Astrocyte (in vitro differentiated cells and primary cell): ENCODE data around the gene UGT1A1. TPM values are rescaled to one million over a fixed set of nuclear protein-coding genes. Genes with fewer than 3 reads are reported as not detected.

Experiments
- DNase-seq: peaks from one replicate; pipeline ENCODE4 v3.0.0-alpha.2; 2010; ENCODE audit warnings: low read depth
- FAIRE-seq: peaks from 2 replicates; lab custom pipeline; 2011; peaks lifted over from hg19 to GRCh38; lab: Jason Lieb, UNC
- H2AFZ ChIP-seq: 2 replicates; pipeline ENCODE4 v1.6.0; 2012; ENCODE audit warnings: low read depth, low read length, inconsistent platforms
- H3K27ac ChIP-seq: 2 replicates; pipeline ENCODE4 v1.5.1; 2011; ENCODE audit warnings: low read depth, low read length, inconsistent platforms
- H3K27me3 ChIP-seq: 2 replicates; pipeline ENCODE4 v1.6.0; 2011; ENCODE audit warnings: low read length, inconsistent platforms; ENCODE audit not compliant: insufficient read depth
- H3K36me3 ChIP-seq: 2 replicates; pipeline ENCODE4 v1.5.1; 2011; ENCODE audit warnings: low read length, inconsistent platforms; ENCODE audit not compliant: insufficient read depth
- H3K4me1 ChIP-seq: 2 replicates; pipeline ENCODE4 v1.5.1; 2011; ENCODE audit warnings: low read length, inconsistent platforms; ENCODE audit not compliant: insufficient read depth
- H3K4me2 ChIP-seq: 2 replicates; pipeline ENCODE4 v1.6.0; 2012; ENCODE audit warnings: low read length, inconsistent platforms
- H3K4me3 ChIP-seq: 2 replicates; pipeline ENCODE4 v1.5.1; 2011; ENCODE audit warnings: low read depth, mild to moderate bottlenecking, low read length, inconsistent platforms; ENCODE audit not compliant: insufficient read depth
- H3K79me2 ChIP-seq: 2 replicates; pipeline ENCODE4 v1.6.0; 2012; ENCODE audit warnings: mild to moderate bottlenecking, low read length, inconsistent platforms; ENCODE audit not compliant: insufficient read depth
- H3K9ac ChIP-seq: 2 replicates; pipeline ENCODE4 v1.6.0; 2012; ENCODE audit warnings: mild to moderate bottlenecking, low read length, inconsistent platforms
- H3K9me3 ChIP-seq: 2 replicates; pipeline ENCODE4 v1.5.1; 2012; ENCODE audit warnings: low read depth, mild to moderate bottlenecking, low read length, inconsistent platforms; ENCODE audit not compliant: insufficient read depth
- H4K20me1 ChIP-seq: 2 replicates; pipeline ENCODE4 v1.6.0; 2012; ENCODE audit warnings: low read length, inconsistent platforms; ENCODE audit not compliant: insufficient read depth
- H3K27ac Mint-ChIP-seq: one replicate; pipeline ENCODE4 v1.8.0; 2021; ENCODE audit warnings: mild to moderate bottlenecking, mixed read lengths; ENCODE audit not compliant: unreplicated experiment
- H3K27me3 Mint-ChIP-seq: one replicate; pipeline ENCODE4 v1.8.0; 2021; ENCODE audit warnings: low read depth, mixed read lengths; ENCODE audit not compliant: unreplicated experiment
- H3K36me3 Mint-ChIP-seq: one replicate; pipeline ENCODE4 v1.8.0; 2021; ENCODE audit warnings: low read depth, mixed read lengths; ENCODE audit not compliant: unreplicated experiment
- H3K4me1 Mint-ChIP-seq: one replicate; pipeline ENCODE4 v1.8.0; 2021; ENCODE audit warnings: low read depth, mixed read lengths; ENCODE audit not compliant: unreplicated experiment
- H3K4me3 Mint-ChIP-seq: one replicate; pipeline ENCODE4 v1.8.0; 2021; ENCODE audit warnings: mild to moderate bottlenecking, moderate library complexity, mixed read lengths; ENCODE audit not compliant: unreplicated experiment
- H3K9me3 Mint-ChIP-seq: one replicate; pipeline ENCODE4 v1.8.0; 2021; ENCODE audit warnings: mild to moderate bottlenecking, mixed read lengths; ENCODE audit not compliant: unreplicated experiment
- EZH2 ChIP-seq: IDR thresholded peaks from 2 replicates; pipeline ENCODE4 v1.6.1; 2012; ENCODE audit warnings: mild to moderate bottlenecking, low read length, inconsistent platforms; ENCODE audit not compliant: insufficient read depth
- total RNA-seq: library from RNA; stranded (reverse); gene quantifications from 2 replicates; pipeline ENCODE4 v1.2.1, GENCODE V29; 2021
- TF ChIP-seq, protein P1 (sequence below): IDR thresholded peaks from 2 replicates; pipeline ENCODE4 v1.5.1; 2011; ENCODE audit warnings: low read depth, mild to moderate bottlenecking, inconsistent platforms, low read length, moderate library complexity; ENCODE audit not compliant: insufficient read depth

UGT1A1 gene
- total RNA-seq, 1 donor from 2014 or later = not detected

DNA sequence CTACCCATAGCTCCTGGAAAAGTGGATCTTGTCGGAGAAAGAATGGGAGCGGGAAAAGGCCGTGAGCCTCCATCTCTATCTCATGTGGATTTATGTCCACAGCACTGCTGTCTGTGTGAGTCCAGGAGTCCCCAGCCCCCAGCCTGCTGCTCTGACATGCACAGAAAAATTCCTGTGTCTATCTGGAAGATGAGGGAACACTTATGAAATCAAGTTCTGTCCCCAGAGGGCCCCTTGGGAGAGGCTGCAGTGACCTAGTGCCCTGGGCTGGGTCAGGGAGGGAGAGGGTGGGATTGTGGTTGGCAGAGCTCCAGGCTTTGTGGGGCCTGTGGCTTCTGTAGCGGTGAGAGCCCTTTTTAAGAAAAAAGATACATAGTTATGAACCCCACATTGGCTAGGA is 56.7 kb downstream of the UGT1A1 start:
- Histone ChIP-seq H3K79me2 (no peaks in the 10 kb centered on the region), H3K4me3 (no peak overlapping the region), H3K36me3 (no peaks in the 10 kb centered on the region), H3K9me3 (no peaks in the 10 kb centered on the region), H3K4me2 (no peak overlapping the region), H3K27ac (no peak overlapping the region), H2AFZ (no peak overlapping the region), H3K9ac (no peak overlapping the region), H4K20me1 (no peaks in the 10 kb centered on the region), H3K4me1 (no peaks in the 10 kb centered on the region), H3K27me3 (no peaks in the 10 kb centered on the region)
- no peak overlapping the region for H3K27ac Mint-ChIP-seq
- DNase-seq (no peak), FAIRE-seq (no peak)
- H3K27me3 Mint-ChIP-seq = peaks cover 32% of the 10 kb centered on the region
- TF ChIP-seq, protein P1, sequence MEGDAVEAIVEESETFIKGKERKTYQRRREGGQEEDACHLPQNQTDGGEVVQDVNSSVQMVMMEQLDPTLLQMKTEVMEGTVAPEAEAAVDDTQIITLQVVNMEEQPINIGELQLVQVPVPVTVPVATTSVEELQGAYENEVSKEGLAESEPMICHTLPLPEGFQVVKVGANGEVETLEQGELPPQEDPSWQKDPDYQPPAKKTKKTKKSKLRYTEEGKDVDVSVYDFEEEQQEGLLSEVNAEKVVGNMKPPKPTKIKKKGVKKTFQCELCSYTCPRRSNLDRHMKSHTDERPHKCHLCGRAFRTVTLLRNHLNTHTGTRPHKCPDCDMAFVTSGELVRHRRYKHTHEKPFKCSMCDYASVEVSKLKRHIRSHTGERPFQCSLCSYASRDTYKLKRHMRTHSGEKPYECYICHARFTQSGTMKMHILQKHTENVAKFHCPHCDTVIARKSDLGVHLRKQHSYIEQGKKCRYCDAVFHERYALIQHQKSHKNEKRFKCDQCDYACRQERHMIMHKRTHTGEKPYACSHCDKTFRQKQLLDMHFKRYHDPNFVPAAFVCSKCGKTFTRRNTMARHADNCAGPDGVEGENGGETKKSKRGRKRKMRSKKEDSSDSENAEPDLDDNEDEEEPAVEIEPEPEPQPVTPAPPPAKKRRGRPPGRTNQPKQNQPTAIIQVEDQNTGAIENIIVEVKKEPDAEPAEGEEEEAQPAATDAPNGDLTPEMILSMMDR = no peak
- TF ChIP-seq EZH2 = no peak
- no peaks in the 10 kb centered on the region for H3K4me1 Mint-ChIP-seq
- no peak overlapping the region for H3K4me3 Mint-ChIP-seq
- H3K36me3 Mint-ChIP-seq = no peaks in the 10 kb centered on the region
- H3K9me3 Mint-ChIP-seq = no peaks in the 10 kb centered on the region

DNA sequence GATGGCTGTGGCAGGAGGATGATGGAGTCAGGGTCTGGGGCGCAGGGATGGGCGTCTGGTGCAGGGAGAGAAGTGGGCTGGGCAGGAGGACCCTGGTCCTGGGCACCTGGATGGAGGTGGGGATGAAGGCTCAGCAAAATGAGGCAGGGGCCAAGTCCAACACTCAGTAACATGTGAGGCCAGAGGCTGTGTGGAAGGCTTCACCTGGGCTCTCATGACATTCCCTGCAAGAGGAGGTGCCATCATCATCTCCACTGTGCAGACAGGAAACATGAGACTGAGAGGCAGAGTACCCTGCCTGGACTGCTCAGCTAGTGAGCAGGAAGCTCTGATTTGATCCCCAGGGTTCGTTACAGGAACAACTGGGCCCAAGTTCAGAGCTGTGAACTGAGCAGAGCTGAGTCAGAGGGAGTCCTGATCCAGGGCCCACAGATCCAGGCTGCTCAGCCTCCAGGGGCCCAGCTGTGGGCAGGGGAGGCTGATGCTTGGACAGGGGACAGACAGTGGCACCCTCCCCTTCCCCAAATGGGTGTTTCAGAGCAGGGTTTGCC is 57.4 kb downstream of the UGT1A1 start:
- Histone ChIP-seq H3K4me2 (no peak overlapping the region), H3K27me3 (no peaks in the 10 kb centered on the region), H3K4me3 (no peak overlapping the region), H2AFZ (no peak overlapping the region), H3K36me3 (no peaks in the 10 kb centered on the region), H3K79me2 (no peaks in the 10 kb centered on the region), H3K9ac (no peak overlapping the region), H3K27ac (no peak overlapping the region), H3K4me1 (no peaks in the 10 kb centered on the region), H4K20me1 (no peaks in the 10 kb centered on the region), H3K9me3 (no peaks in the 10 kb centered on the region)
- no peak overlapping the region for H3K4me3 Mint-ChIP-seq
- no peak for DNase-seq
- no peaks in the 10 kb centered on the region for H3K4me1 Mint-ChIP-seq
- H3K36me3 Mint-ChIP-seq = no peaks in the 10 kb centered on the region
- peaks cover 27% of the 10 kb centered on the region for H3K27me3 Mint-ChIP-seq
- no peaks in the 10 kb centered on the region for H3K9me3 Mint-ChIP-seq
- TF ChIP-seq EZH2 = no peak
- TF ChIP-seq, protein P1 = no peak
- no peak overlapping the region for H3K27ac Mint-ChIP-seq
- no peak for FAIRE-seq

DNA sequence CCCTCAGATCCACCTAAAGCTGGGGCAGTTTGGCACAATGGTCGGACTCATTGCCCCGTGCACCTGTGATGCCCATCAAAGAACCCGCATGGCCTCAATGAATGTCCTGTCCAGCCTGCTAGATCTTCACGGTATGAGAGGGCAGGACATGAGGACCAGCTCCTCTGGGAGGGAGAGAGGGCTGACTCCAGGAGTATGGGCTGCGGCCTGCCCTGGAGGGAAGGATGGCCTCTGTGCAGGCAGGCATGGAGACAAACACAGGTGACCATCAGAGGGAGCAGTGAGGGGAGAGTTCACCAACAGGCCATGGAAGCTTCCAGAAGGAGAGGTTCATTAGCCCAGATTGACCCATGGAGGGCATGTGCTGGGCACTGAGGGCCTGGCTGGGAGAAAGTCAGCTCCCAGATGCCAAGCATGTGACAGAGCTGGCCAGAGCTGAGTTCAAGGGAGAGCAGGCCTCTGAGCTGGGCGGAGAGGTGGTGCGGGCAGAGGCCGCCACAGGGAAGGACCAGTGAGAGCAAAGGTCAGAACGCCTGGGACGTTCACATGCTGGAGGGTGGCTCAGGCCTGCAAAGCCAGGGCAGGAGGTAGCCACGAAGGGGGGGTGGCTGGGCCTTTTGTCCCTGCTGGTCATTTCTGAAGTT is 58.0 kb downstream of the UGT1A1 start:
- Mint-ChIP-seq H3K36me3 (no peaks in the 10 kb centered on the region), H3K4me3 (no peak overlapping the region), H3K27ac (no peak overlapping the region), H3K9me3 (no peaks in the 10 kb centered on the region), H3K27me3 (peaks cover 25% of the 10 kb centered on the region), H3K4me1 (no peaks in the 10 kb centered on the region)
- no peak overlapping the region for H3K27ac ChIP-seq
- no peak overlapping the region for H3K9ac ChIP-seq
- no peak overlapping the region for H2AFZ ChIP-seq
- no peak for TF ChIP-seq EZH2
- no peaks in the 10 kb centered on the region for H3K79me2 ChIP-seq
- H3K36me3 ChIP-seq = no peaks in the 10 kb centered on the region
- H3K9me3 ChIP-seq = no peaks in the 10 kb centered on the region
- H3K4me2 ChIP-seq = no peak overlapping the region
- no peaks in the 10 kb centered on the region for H3K27me3 ChIP-seq
- H3K4me3 ChIP-seq = no peak overlapping the region
- no peak for DNase-seq
- no peaks in the 10 kb centered on the region for H3K4me1 ChIP-seq
- H4K20me1 ChIP-seq = no peaks in the 10 kb centered on the region
- no peak for FAIRE-seq
